Astrocyte (in vitro differentiated cells and primary cell): Measurements from ENCODE around the gene GRIK1.

Experiments used
- CTCF ChIP-seq: IDR thresholded peaks from 2 replicates; pipeline ENCODE4 v1.5.1; 2011; ENCODE audit warnings: low read depth, mild to moderate bottlenecking, inconsistent platforms, low read length, moderate library complexity; ENCODE audit not compliant: insufficient read depth
- EZH2 ChIP-seq: IDR thresholded peaks from 2 replicates; pipeline ENCODE4 v1.6.1; 2012; ENCODE audit warnings: mild to moderate bottlenecking, low read length, inconsistent platforms; ENCODE audit not compliant: insufficient read depth

GRCh38 chr21:29621525-29621924 lies 318.3 kb downstream of the GRIK1 start:
- no peak for TF ChIP-seq CTCF
- no peak for TF ChIP-seq EZH2
